ENCODE measurements around the gene CPNE4.

CPNE4 gene

DNA sequence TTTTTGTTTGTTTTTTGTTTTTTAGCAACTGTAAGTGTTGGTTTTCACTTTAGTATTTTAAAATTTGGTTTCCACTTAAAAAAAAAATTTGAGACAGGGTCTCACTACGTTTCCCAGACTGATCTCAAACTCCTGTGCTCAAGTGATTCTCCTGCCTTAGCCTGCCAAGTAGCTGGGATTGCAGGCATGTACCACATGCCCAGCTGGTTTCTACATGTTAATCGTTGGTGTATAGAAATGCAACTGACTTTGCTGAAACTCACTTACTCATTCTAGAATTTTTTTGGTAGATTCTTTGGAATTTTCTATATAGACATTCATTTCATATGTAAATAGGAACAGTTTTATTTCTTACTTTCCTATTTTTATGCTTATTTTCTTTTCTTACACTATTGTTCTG, 287.3 kb downstream of the CPNE4 start:
- TF ChIP-seq, protein P1, sequence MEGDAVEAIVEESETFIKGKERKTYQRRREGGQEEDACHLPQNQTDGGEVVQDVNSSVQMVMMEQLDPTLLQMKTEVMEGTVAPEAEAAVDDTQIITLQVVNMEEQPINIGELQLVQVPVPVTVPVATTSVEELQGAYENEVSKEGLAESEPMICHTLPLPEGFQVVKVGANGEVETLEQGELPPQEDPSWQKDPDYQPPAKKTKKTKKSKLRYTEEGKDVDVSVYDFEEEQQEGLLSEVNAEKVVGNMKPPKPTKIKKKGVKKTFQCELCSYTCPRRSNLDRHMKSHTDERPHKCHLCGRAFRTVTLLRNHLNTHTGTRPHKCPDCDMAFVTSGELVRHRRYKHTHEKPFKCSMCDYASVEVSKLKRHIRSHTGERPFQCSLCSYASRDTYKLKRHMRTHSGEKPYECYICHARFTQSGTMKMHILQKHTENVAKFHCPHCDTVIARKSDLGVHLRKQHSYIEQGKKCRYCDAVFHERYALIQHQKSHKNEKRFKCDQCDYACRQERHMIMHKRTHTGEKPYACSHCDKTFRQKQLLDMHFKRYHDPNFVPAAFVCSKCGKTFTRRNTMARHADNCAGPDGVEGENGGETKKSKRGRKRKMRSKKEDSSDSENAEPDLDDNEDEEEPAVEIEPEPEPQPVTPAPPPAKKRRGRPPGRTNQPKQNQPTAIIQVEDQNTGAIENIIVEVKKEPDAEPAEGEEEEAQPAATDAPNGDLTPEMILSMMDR (IDR thresholded peaks at IDR 0.05), result no peak

DNA sequence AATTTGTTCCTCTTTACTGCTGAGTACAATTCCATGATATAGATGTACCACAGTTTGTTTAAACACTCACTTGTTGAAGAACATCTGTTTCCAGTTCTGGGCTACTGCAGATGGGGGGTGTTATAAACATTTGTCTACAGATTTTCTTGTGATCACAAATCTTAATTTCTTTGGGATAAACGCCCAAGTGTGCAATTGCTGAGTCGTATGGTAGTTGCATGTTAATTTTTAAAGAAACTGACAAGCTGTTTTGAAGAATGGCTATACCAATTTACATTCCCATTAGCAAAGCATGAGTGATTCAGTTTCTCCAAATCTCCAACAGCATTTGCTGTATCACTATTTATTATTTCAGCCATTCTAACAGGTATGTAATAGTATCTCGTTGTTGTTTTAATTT, 290.0 kb downstream of the CPNE4 start:
- TF ChIP-seq, protein P1 (IDR thresholded peaks at IDR 0.05), result no peak

DNA sequence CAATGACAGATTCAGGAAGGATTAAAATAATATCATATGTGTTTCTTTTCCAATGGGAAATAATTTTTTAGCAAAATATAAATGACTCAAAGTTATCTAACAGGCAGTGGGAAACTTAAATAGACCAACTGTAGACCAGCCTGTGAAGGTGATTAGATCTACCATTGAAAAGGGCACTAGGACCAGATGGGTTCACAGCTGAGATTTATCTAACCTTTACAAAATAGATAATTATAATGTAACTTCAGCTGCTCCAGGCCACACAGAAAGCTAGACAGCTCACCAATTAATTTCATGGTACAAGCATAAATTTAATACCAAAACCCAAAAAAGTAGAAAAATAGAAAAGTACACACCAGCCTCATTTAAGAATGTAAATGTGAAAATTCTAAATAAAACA, 291.7 kb downstream of the CPNE4 start:
- TF ChIP-seq, protein P1 (IDR thresholded peaks at IDR 0.05), result no peak

DNA sequence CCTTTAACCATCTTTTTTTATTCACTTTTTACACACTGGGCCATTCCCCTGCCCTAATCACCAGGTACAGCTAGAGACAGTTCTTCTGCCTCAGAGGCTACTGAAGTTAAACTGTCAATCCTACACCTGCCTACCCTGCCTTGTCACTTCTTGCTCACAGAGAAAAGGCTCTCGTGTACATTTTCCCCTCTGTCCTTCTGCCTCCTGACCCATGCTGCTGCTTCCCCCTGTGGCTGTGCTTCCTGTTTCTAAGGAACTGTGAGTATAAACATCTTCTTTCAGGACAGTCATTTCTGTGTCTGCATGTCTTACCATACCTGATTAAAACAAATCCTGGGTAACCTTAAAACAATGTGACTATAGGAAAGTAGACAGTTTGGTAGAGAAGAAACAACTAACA, 295.6 kb downstream of the CPNE4 start:
- TF ChIP-seq, protein P1 (IDR thresholded peaks at IDR 0.05), result no peak

DNA sequence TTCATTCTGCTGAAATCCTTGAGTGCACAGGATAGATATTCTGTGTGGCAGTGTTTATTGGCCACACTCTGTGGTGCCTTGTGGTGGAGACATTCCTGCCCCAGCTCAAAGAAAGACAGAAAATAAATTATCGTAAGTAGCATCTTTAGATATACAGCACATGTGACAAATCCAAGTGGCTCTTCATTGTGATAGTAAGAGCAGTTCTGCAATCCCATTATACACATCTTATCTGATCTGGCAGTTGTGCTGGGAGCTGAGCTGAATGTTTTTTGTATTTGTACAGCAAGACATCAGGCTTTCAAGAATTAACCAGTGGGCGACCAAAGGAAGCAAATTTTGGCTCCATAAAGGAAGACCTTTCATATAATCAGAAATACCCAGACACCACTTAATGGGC, 296.7 kb downstream of the CPNE4 start:
- TF ChIP-seq, protein P1 (IDR thresholded peaks at IDR 0.05), result no peak

DNA sequence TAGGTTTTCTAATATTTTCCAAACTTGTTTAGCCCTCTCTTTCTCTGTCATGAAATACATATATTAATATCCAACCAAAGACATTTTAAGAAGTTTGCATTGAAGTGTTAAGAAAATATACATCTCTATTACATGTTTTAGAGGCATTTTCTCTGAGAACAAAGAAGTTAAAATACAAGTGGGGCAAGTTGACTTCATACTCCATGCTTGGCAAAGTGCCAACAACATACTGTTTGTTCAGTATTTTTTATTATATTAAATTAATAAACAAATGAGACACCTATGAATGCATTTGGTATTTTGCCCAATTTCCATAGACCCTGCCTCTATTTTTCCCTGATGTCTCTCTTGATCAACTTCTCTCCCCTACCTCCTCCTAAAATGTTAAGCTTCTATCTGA, 299.3 kb downstream of the CPNE4 start:
- TF ChIP-seq, protein P1 (IDR thresholded peaks at IDR 0.05), result no peak

DNA sequence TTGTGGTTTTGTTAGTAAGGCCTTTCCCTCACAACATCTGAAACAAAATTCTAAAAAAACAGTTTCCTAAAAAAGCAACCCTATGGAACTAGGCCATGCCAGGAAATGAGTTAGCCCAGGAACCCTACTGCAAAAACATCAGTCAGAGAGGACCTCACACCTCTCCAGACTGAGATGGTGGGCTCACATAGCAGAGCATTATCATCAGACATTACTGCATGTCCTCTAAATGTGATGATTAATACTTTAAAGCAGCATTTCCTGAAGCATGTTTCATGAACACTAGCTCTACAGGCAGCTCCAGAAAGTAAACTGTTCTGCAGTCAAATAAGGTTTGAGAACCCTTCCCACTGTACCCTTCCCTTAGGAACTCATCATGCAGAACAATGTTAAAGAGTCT, 299.7 kb downstream of the CPNE4 start:
- TF ChIP-seq, protein P1 (IDR thresholded peaks at IDR 0.05), result no peak

DNA sequence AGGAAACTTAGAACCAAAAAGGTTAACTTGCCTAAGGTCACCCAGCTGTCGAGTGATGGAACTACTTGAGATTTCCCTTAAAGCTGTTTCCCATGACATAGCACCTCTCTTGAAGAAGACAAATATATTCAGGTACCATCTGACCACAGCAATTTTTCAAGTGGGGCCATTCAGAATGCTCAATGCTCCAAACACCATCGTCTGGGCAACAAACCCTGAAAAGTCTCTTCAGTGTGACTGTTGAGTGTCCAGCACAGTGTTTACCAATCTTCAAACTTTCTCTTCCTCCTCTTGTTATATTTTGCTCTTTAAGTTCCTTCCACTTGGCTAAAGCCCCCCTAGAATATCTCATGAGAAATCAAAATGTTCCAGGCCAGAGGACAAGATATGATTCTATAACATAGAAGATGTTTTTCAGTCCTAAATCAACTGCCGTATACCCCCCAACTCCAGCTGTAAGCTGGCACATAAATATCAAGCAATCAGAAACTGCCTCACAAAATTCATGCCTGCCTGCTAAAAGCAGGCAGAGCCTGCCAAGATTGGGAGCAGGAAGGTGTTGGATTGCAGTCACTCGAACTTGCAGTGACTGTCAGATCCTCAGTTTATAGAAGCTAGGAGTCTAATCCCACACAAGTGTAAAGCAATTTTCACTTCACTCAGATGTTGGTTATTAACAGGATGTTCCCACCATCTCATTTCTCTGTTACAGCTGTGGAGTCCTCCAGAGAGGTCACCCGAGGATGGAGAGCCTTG, 301.6 kb downstream of the CPNE4 start:
- TF ChIP-seq, protein P1 (IDR thresholded peaks at IDR 0.05), result no peak

Data from LNCAP (cell line).